ENCODE data around the gene LONRF2.

Gene LONRF2

DNA sequence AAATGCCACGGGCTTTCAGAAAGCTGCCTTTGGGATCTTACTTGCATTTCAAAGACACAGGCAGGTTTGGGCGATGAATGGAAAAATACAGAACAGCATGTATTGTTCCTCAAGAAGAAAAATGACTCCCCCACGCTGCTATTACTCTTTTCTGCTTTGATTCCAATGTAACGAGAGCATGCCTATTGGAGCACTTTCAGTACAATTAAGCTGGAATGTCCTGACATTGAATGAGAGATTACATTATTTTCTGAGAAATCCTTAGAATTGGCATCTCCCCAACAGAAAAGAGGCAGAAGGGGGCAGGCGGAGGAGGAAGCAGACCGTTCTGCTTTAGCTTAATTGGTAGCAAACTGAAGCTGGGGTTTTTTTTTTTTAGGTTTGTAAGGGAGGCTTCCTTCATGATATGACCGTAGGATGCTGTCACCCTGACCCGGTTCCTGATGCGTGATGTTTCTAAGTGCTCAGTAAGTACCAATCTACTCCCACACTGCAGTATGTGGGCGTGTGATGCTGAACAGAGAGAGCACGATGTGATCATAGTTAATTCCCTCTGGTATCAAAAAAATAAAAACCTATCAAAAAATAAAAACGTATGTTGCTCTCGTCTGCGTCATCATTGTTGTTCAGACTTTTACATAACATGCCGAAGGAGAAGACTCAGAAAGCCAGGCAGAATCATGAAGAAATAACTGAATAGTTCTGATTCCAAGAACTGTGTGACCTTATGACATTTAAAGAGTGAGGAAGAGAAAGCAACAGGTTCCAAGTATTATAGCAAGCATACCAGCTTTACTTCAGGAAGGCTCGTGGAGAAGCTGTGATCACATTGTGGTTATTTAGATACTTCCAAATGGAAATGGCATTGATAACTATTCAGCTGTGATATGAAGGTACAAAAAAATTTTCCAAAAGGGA lies 40.5 kb downstream of the LONRF2 start:
- no peak for DNase-seq (ENCODE audit: extremely low read depth, insufficient read length)
- no peak overlapping the region for H3K4me3 ChIP-seq (replicated peaks; ENCODE audit: low read depth, low read length)

DNA sequence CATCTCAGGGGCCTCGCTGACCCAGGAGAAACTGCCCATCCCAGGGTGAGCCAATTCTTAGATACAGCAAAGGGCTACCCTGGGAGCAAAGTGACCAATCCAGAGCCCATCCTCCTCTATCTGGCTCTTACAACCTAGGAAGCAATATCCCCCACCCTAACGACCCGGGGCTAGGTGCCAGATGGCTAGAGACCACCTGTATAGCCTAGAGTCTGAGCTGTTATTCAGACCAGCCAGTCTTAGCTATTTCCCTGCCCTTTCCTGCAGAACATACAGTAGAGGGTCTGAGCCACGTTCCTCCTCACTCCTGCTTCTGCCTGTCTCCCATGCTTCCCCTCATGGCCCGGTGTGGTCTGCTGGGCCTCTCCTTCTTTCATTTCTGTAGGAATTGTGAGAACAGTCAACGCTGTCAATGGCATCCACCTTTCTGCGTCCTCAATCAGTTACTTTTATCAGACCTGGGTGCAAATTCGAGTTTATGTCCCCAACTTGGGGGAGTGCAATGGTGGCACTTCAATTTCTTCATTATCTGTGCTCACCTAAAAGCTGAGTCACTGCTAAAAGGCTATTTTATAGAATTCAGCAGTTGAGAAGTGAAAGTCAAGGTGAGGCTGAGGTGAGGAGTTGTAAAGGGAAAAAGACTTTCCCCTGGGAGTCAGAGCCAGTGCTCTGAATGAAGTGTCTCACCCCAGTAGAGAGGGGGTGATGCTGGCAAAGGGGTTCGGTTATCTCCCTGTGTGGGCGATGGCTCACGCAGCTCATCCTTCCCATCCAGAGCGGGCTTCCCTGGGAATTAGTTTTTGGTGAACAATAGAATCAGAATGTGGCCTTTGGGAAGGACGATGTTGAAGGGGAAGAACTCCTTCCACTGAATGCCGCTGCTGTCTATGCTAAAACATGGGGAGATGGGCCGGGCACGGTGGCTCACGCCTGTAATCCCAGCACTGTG lies 42.4 kb downstream of the LONRF2 start:
- TF ChIP-seq, protein P1, sequence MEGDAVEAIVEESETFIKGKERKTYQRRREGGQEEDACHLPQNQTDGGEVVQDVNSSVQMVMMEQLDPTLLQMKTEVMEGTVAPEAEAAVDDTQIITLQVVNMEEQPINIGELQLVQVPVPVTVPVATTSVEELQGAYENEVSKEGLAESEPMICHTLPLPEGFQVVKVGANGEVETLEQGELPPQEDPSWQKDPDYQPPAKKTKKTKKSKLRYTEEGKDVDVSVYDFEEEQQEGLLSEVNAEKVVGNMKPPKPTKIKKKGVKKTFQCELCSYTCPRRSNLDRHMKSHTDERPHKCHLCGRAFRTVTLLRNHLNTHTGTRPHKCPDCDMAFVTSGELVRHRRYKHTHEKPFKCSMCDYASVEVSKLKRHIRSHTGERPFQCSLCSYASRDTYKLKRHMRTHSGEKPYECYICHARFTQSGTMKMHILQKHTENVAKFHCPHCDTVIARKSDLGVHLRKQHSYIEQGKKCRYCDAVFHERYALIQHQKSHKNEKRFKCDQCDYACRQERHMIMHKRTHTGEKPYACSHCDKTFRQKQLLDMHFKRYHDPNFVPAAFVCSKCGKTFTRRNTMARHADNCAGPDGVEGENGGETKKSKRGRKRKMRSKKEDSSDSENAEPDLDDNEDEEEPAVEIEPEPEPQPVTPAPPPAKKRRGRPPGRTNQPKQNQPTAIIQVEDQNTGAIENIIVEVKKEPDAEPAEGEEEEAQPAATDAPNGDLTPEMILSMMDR (IDR thresholded peaks at IDR 0.05; ENCODE audit: insufficient read depth, low read length, poor library complexity, severe bottlenecking) = no peak
- Histone ChIP-seq H3K36me3 (ENCODE audit: control insufficient read depth, insufficient read depth, low read length) (no peaks in the 10 kb centered on the region), H3K27me3 (replicated peaks; ENCODE audit: control insufficient read depth, insufficient read depth, low read length) (no peaks in the 10 kb centered on the region; the same call in 1 of the 2 replicates), H3K4me3 (replicated peaks; ENCODE audit: low read depth, low read length) (no peak overlapping the region)
- DNase-seq (ENCODE audit: extremely low read depth, insufficient read length) = no peak

More for the DNA sequence above, 40.5 kb downstream of the LONRF2 start:
- TF ChIP-seq, protein P1 (IDR thresholded peaks at IDR 0.05; ENCODE audit: insufficient read depth, low read length, poor library complexity, severe bottlenecking) = no peak
- Histone ChIP-seq H3K27me3 (replicated peaks; ENCODE audit: control insufficient read depth, insufficient read depth, low read length) (no peaks in the 10 kb centered on the region; the same call in 1 of the 2 replicates), H3K36me3 (ENCODE audit: control insufficient read depth, insufficient read depth, low read length) (no peaks in the 10 kb centered on the region)

DNA sequence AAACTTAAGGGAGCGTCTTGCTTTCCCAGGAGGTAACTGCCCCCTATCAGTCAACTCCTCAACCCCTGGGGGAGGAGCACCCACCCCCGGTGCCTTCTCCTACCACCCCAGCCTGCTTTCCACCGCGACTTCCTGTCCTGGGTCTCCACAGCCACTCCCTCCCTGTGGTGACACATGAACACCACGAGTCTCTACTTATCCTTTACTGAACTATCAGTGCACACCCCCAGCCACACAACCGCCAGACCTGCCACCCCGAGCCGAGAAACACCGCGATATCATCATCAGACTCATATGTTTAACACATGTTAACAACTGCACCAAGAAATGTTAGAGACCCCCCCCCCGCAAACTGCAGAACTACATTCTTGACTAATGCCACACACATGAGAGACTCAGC lies 43.3 kb downstream of the LONRF2 start:
- DNase-seq (ENCODE audit: extremely low read depth, insufficient read length) = no peak
- Histone ChIP-seq H3K4me3 (replicated peaks; ENCODE audit: low read depth, low read length) (no peak overlapping the region), H3K27me3 (replicated peaks; ENCODE audit: control insufficient read depth, insufficient read depth, low read length) (no peaks in the 10 kb centered on the region; the same call in 1 of the 2 replicates), H3K36me3 (ENCODE audit: control insufficient read depth, insufficient read depth, low read length) (no peaks in the 10 kb centered on the region)
- TF ChIP-seq, protein P1 (IDR thresholded peaks at IDR 0.05; ENCODE audit: insufficient read depth, low read length, poor library complexity, severe bottlenecking) = no peak

DNA sequence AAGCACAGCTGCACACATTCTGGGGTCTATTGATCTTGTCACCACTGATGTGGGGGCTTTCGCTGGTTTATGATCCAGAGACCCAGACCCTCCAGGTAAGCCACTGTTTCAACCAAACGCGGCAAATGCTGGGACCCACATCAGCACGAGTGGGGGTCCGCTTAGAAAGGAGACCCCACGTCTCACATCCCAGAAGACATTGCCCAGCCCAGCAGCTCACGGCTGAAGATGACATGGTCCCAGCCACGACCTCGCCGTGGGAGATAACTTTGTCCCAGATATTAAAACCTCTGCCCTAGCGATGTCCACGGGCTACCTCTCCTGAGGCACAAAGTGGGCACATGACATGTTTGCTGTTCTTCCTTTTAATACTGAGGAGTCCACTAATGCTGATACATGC lies 43.8 kb downstream of the LONRF2 start:
- TF ChIP-seq, protein P1 (IDR thresholded peaks at IDR 0.05; ENCODE audit: insufficient read depth, low read length, poor library complexity, severe bottlenecking) = no peak
- H3K4me3 ChIP-seq (replicated peaks; ENCODE audit: low read depth, low read length) = no peak overlapping the region
- H3K27me3 ChIP-seq (replicated peaks; ENCODE audit: control insufficient read depth, insufficient read depth, low read length) = no peaks in the 10 kb centered on the region; the same call in 1 of the 2 replicates
- no peaks in the 10 kb centered on the region for H3K36me3 ChIP-seq (ENCODE audit: control insufficient read depth, insufficient read depth, low read length)
- no peak for DNase-seq (ENCODE audit: extremely low read depth, insufficient read length)

DNA sequence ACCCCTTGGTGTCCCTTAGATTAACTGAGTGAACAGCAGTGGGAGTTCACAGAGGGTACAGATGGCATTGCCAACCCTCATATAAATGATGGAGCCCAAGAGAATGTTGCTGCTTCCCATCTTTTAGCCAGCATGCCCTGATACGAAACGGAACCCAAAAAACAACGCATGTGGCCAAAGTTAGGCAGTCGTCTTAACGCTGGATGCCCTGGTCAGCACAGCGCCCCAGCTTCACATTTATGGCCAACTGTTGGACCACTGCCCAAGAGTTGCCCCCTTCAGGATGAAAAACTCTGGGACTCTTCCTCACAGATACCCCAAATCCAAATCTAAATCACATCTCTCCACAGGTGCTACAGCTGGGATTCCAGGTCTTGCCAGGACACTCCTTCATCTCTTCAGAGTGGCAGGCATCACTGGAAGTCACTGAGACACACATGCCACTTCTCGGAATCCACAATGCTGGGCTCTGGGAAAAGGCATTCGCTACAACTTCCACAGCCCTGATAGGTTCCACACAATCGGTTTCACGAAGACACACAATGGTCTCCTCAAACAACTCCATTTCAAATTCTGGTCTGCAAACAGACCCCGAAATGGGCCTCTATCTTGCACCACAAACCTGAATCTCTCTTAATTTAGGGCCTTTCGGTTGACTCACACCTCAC lies 44.6 kb downstream of the LONRF2 start:
- TF ChIP-seq, protein P1 (IDR thresholded peaks at IDR 0.05; ENCODE audit: insufficient read depth, low read length, poor library complexity, severe bottlenecking) = no peak
- Histone ChIP-seq H3K27me3 (replicated peaks; ENCODE audit: control insufficient read depth, insufficient read depth, low read length) (no peaks in the 10 kb centered on the region; the same call in 1 of the 2 replicates), H3K36me3 (ENCODE audit: control insufficient read depth, insufficient read depth, low read length) (no peaks in the 10 kb centered on the region), H3K4me3 (replicated peaks; ENCODE audit: low read depth, low read length) (no peak overlapping the region)
- DNase-seq (ENCODE audit: extremely low read depth, insufficient read length) = no peak

Measured in GM06990 (cell line).